Trophoblast cell (in vitro differentiated cells and primary cell): ENCODE measurements around the gene ADGRB3.

Source experiments
- DNase-seq, 2 donors: peaks; one replicate each; pipeline ENCODE4 v3.0.0-alpha.2; 2016
- H2AFZ ChIP-seq: 2 replicates; pipeline ENCODE4 v1.6.1; 2013; ENCODE audit warnings: low read length, moderate library complexity, mild to moderate bottlenecking; ENCODE audit not compliant: insufficient read depth, poor library complexity
- H2AK5ac ChIP-seq: 2 replicates; pipeline ENCODE4 v1.6.1; 2013; ENCODE audit warnings: mild to moderate bottlenecking, low read length
- H2BK120ac ChIP-seq: 2 replicates; pipeline ENCODE4 v1.6.1; 2013; ENCODE audit warnings: low read length, mild to moderate bottlenecking, moderate library complexity; ENCODE audit not compliant: insufficient read depth, poor library complexity
- H2BK12ac ChIP-seq: 2 replicates; pipeline ENCODE4 v1.6.1; 2013; ENCODE audit warnings: mild to moderate bottlenecking, low read length, moderate library complexity
- H2BK5ac ChIP-seq: 2 replicates; pipeline ENCODE4 v1.6.1; 2013; ENCODE audit warnings: low read length, low read depth, moderate library complexity, mild to moderate bottlenecking; ENCODE audit not compliant: poor library complexity
- H3K14ac ChIP-seq: 2 replicates; pipeline ENCODE4 v1.6.1; 2013; ENCODE audit warnings: mild to moderate bottlenecking, low read length
- H3K18ac ChIP-seq: 2 replicates; pipeline ENCODE4 v1.6.1; 2013; ENCODE audit warnings: mild to moderate bottlenecking, low read length
- H3K23ac ChIP-seq: 2 replicates; pipeline ENCODE4 v1.6.1; 2013; ENCODE audit warnings: low read length
- H3K27ac ChIP-seq: 2 replicates; pipeline ENCODE4 v1.5.1; 2013; ENCODE audit warnings: low read depth, mild to moderate bottlenecking, inconsistent platforms, low read length, moderate library complexity
- H3K27me3 ChIP-seq: 2 replicates; pipeline ENCODE4 v1.6.1; 2013; ENCODE audit warnings: inconsistent platforms, mild to moderate bottlenecking, low read length, moderate library complexity; ENCODE audit not compliant: insufficient read depth
- H3K36me3 ChIP-seq, 2 experiments: 1 replicate in 1 of 2; 2 replicates in 1 of 2; pipeline ENCODE4 v1.6.1; 2013; ENCODE audit warnings: low read length in 2 of 2, mild to moderate bottlenecking in 2 of 2, moderate library complexity in 1 of 2; ENCODE audit not compliant: insufficient read depth in 2 of 2, control insufficient read depth in 1 of 2
- H3K4ac ChIP-seq: 2 replicates; pipeline ENCODE4 v1.6.1; 2013; ENCODE audit warnings: low read depth, mild to moderate bottlenecking, low read length, moderate library complexity
- H3K4me1 ChIP-seq, 2 experiments: 1 replicate in 1 of 2; 2 replicates in 1 of 2; pipeline ENCODE4 v1.6.1; 2013; ENCODE audit warnings: low read length in 2 of 2, mild to moderate bottlenecking in 2 of 2, moderate library complexity in 1 of 2; ENCODE audit not compliant: insufficient read depth in 2 of 2, control insufficient read depth in 1 of 2
- H3K4me2 ChIP-seq: 2 replicates; pipeline ENCODE4 v1.6.1; 2013; ENCODE audit warnings: inconsistent platforms, mild to moderate bottlenecking, low read length, moderate library complexity
- H3K4me3 ChIP-seq: 2 replicates; pipeline ENCODE4 v1.5.1; 2013; ENCODE audit warnings: mild to moderate bottlenecking, low read depth, low read length, inconsistent platforms
- H3K79me1 ChIP-seq: one replicate; pipeline ENCODE4 v1.6.1; 2013; ENCODE audit warnings: low read length
- H3K79me2 ChIP-seq: 2 replicates; pipeline ENCODE4 v1.6.1; 2013; ENCODE audit warnings: low read length, mild to moderate bottlenecking; ENCODE audit not compliant: control insufficient read depth, insufficient read depth, poor library complexity
- H3K9ac ChIP-seq: 2 replicates; pipeline ENCODE4 v1.6.1; 2013; ENCODE audit warnings: mild to moderate bottlenecking, low read length
- H3K9me3 ChIP-seq: 2 replicates; pipeline ENCODE4 v1.6.1; 2013; ENCODE audit warnings: low read depth, mild to moderate bottlenecking, control low read depth, inconsistent platforms, low read length; ENCODE audit not compliant: insufficient read depth
- H4K12ac ChIP-seq: 2 replicates; pipeline ENCODE4 v1.6.1; 2013; ENCODE audit warnings: low read depth, mild to moderate bottlenecking, low read length, moderate library complexity
- H4K8ac ChIP-seq: 2 replicates; pipeline ENCODE4 v1.6.1; 2013; ENCODE audit warnings: low read depth, mild to moderate bottlenecking, low read length, moderate library complexity
- H4K91ac ChIP-seq: one replicate; pipeline ENCODE4 v1.6.1; 2013; ENCODE audit warnings: low read depth, mild to moderate bottlenecking, low read length, moderate library complexity
- WGBS: extraction: QIAGEN DNeasy Blood & Tissue Kit; methylation state at CpG from one replicate; pipeline ENCODE4 v1.1.7; 2013; ENCODE audit warnings: missing lambda C conversion rate; ENCODE audit not compliant: insufficient read length, insufficient coverage; ENCODE audit errors: extremely low coverage; 5-methylcytosine and 5-hydroxymethylcytosine counted together

ADGRB3 gene

DNA sequence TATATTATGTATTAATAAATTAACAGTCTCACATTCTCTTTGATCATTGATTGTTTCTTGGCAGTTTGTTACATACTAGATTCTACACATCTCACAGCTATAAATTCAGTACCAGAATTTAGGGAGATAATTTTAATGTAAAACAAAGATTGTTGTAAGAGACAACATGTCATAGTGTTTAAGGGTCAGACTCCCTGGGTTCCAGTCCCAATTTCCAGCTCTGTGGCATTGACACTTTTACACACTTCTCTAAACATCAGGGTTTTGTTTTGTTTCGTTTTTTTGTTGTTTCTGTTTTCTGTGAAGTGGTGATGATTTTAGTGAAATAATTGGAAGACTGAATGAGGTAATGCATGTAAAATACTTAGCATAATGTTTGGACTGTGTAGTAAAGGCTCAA lies 19.9 kb downstream of the ADGRB3 start:
- no peaks in the 10 kb centered on the region for H3K4me1 ChIP-seq
- H2BK120ac ChIP-seq = no peak overlapping the region
- no peak overlapping the region for H2AFZ ChIP-seq
- H3K4me2 ChIP-seq = no peak overlapping the region
- H3K23ac ChIP-seq = no peak overlapping the region
- no peak overlapping the region for H3K4ac ChIP-seq
- H4K8ac ChIP-seq = no peak overlapping the region
- no peaks in the 10 kb centered on the region for H3K36me3 ChIP-seq
- no peak overlapping the region for H3K27ac ChIP-seq
- DNase-seq = no peak
- no peak overlapping the region for H3K18ac ChIP-seq
- H3K4me3 ChIP-seq = no peak overlapping the region
- H3K79me2 ChIP-seq = no peaks in the 10 kb centered on the region
- H3K9me3 ChIP-seq = no peaks in the 10 kb centered on the region
- no peaks in the 10 kb centered on the region for H3K27me3 ChIP-seq
- H4K91ac ChIP-seq = no peak overlapping the region
- no peak overlapping the region for H2AK5ac ChIP-seq
- H3K9ac ChIP-seq = no peak overlapping the region
- no peaks in the 10 kb centered on the region for H3K79me1 ChIP-seq
- H3K14ac ChIP-seq = no peak overlapping the region
- H2BK12ac ChIP-seq = no peak overlapping the region
- no peak overlapping the region for H2BK5ac ChIP-seq
- H4K12ac ChIP-seq = no peak overlapping the region
- WGBS = no CpG with 5 or more reads among the region's 1 CpG

- no CpG with 5 or more reads among the region's 3 CpGs for whole genome bisulfite sequencing
- Histone ChIP-seq H3K27ac (no peak overlapping the region), H2BK5ac (no peak overlapping the region), H3K27me3 (no peaks in the 10 kb centered on the region), H3K9me3 (no peaks in the 10 kb centered on the region), H2BK12ac (no peak overlapping the region), H3K9ac (no peak overlapping the region), H3K18ac (no peak overlapping the region), H3K79me2 (no peaks in the 10 kb centered on the region), H2AFZ (no peak overlapping the region), H3K23ac (no peak overlapping the region), H3K4me2 (no peak overlapping the region), H3K79me1 (no peaks in the 10 kb centered on the region), H2AK5ac (no peak overlapping the region), H3K4me1 (no peaks in the 10 kb centered on the region), H4K91ac (no peak overlapping the region), H2BK120ac (no peak overlapping the region), H4K12ac (no peak overlapping the region), H3K4ac (no peak overlapping the region), H3K36me3 (no peaks in the 10 kb centered on the region), H4K8ac (no peak overlapping the region), H3K4me3 (no peak overlapping the region), H3K14ac (no peak overlapping the region)
- DNase-seq = no peak
These were observed 22.5 kb downstream of the ADGRB3 start for GRCh38 chr6:68657374-68658139.

GRCh38 chr6:68658338-68658737 lies 23.3 kb downstream of the ADGRB3 start:
- no peaks in the 10 kb centered on the region for H3K79me1 ChIP-seq
- no peaks in the 10 kb centered on the region for H3K9me3 ChIP-seq
- H2BK120ac ChIP-seq = no peak overlapping the region
- H3K18ac ChIP-seq = no peak overlapping the region
- H2BK5ac ChIP-seq = no peak overlapping the region
- no peaks in the 10 kb centered on the region for H3K36me3 ChIP-seq
- H3K27ac ChIP-seq = no peak overlapping the region
- WGBS = no CpG with 5 or more reads among the region's 2 CpGs
- H3K9ac ChIP-seq = no peak overlapping the region
- no peak overlapping the region for H2AK5ac ChIP-seq
- no peak overlapping the region for H3K4me3 ChIP-seq
- H3K4ac ChIP-seq = no peak overlapping the region
- no peak overlapping the region for H4K12ac ChIP-seq
- no peak overlapping the region for H3K23ac ChIP-seq
- no peak overlapping the region for H2AFZ ChIP-seq
- no peaks in the 10 kb centered on the region for H3K4me1 ChIP-seq
- no peak overlapping the region for H2BK12ac ChIP-seq
- no peaks in the 10 kb centered on the region for H3K27me3 ChIP-seq
- H3K79me2 ChIP-seq = no peaks in the 10 kb centered on the region
- H4K91ac ChIP-seq = no peak overlapping the region
- no peak overlapping the region for H3K4me2 ChIP-seq
- no peak overlapping the region for H4K8ac ChIP-seq
- no peak overlapping the region for H3K14ac ChIP-seq
- no peak for DNase-seq

DNA sequence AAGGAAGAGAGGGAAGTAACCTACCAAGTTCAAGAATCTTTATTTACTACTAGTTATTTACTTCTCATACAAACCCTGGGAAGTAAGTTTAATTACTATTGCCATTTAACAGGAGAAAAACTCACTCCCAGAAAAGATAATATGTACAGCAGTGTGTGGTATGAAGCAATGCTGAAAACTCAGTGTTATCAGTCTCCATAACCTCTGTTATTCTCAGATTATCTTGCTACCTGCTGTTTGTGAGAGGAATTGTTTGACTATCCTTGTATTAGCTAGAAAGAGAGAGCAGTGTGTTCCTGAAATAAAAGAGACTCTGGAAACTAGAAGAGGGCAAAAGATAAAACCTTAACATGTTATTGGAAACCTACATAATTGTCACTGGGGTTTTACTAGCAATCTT lies 38.2 kb downstream of the ADGRB3 start:
- no peaks in the 10 kb centered on the region for H3K4me1 ChIP-seq
- no peak overlapping the region for H3K14ac ChIP-seq
- no peak overlapping the region for H3K4me3 ChIP-seq
- H3K18ac ChIP-seq = no peak overlapping the region
- H3K9me3 ChIP-seq = no peaks in the 10 kb centered on the region
- H3K23ac ChIP-seq = no peak overlapping the region
- H3K4ac ChIP-seq = no peak overlapping the region
- H3K4me2 ChIP-seq = no peak overlapping the region
- H2BK12ac ChIP-seq = no peak overlapping the region
- H4K91ac ChIP-seq = no peak overlapping the region
- H2AFZ ChIP-seq = no peak overlapping the region
- no peak overlapping the region for H4K12ac ChIP-seq
- H2BK120ac ChIP-seq = no peak overlapping the region
- no peaks in the 10 kb centered on the region for H3K36me3 ChIP-seq
- H3K79me1 ChIP-seq = no peaks in the 10 kb centered on the region
- no peak overlapping the region for H3K27ac ChIP-seq
- no peak overlapping the region for H3K9ac ChIP-seq
- DNase-seq = no peak
- no peaks in the 10 kb centered on the region for H3K27me3 ChIP-seq
- no peak overlapping the region for H2AK5ac ChIP-seq
- H3K79me2 ChIP-seq = no peaks in the 10 kb centered on the region
- no peak overlapping the region for H4K8ac ChIP-seq
- H2BK5ac ChIP-seq = no peak overlapping the region
